OCI-LY7 (cell line): ENCODE measurements around the gene CACNB1.

Source experiments
- CTCF ChIP-seq: fragments of 200-600 bp; sonication (generic); conservative IDR thresholded peaks from 2 replicates; pipeline ENCODE4 v1.5.1; 2014; ENCODE audit warnings: mild to moderate bottlenecking, antibody characterized with exemption, low read length, moderate library complexity, mixed read lengths
- EZH2phosphoT487 ChIP-seq: fragments of 200-600 bp; sonication (generic); IDR thresholded peaks from 2 replicates; pipeline ENCODE4 v1.6.1; 2018; ENCODE audit warnings: low read depth, borderline replicate concordance, mild to moderate bottlenecking, mixed run types, antibody characterized with exemption, low read length, moderate library complexity, mixed read lengths

- TF ChIP-seq CTCF: no peak
- no peak for TF ChIP-seq EZH2phosphoT487
Measured at GRCh38 chr17:39200957-39201510, 3.6 kb upstream of the CACNB1 start.
